Choroid plexus epithelial cell (primary cell): ENCODE results near the gene RBPMS2.

Experiments used
- DNase-seq: peaks from one replicate; pipeline ENCODE4 v3.0.0-alpha.2; 2010; ENCODE audit warnings: low read depth
- H3K4me3 ChIP-seq: 2 replicates; pipeline ENCODE4 v1.5.1; 2011; ENCODE audit warnings: low read depth, mild to moderate bottlenecking, control low read depth, low read length, moderate library complexity
- TF ChIP-seq, protein P1 (sequence below): conservative IDR thresholded peaks from 2 replicates; pipeline ENCODE4 v1.5.1; 2011; ENCODE audit warnings: low read depth, mild to moderate bottlenecking, control low read depth, inconsistent platforms, low read length, moderate library complexity

Gene RBPMS2

DNA sequence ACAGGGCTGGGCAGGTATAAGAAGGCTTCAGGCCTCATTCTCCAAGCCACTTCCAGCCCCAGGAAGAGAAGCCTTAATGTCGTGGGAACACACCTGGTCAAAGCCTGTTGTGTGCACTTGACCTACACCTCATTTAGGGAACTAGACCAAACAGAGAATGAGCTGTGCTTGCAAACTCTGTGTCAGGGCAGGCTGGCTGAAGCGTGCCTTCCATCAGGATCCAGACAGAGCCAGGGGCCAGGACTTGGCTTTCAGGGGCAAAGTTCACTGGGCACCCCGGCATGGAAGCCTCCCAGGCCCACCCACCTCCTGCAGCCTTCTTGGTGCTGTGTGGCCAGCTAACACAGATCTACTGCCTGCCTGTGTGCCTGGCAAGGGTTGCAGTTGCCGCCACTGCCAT is 11.5 kb downstream of the RBPMS2 start:
- H3K4me3 ChIP-seq, result no peak overlapping the region
- TF ChIP-seq, protein P1, sequence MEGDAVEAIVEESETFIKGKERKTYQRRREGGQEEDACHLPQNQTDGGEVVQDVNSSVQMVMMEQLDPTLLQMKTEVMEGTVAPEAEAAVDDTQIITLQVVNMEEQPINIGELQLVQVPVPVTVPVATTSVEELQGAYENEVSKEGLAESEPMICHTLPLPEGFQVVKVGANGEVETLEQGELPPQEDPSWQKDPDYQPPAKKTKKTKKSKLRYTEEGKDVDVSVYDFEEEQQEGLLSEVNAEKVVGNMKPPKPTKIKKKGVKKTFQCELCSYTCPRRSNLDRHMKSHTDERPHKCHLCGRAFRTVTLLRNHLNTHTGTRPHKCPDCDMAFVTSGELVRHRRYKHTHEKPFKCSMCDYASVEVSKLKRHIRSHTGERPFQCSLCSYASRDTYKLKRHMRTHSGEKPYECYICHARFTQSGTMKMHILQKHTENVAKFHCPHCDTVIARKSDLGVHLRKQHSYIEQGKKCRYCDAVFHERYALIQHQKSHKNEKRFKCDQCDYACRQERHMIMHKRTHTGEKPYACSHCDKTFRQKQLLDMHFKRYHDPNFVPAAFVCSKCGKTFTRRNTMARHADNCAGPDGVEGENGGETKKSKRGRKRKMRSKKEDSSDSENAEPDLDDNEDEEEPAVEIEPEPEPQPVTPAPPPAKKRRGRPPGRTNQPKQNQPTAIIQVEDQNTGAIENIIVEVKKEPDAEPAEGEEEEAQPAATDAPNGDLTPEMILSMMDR, result no peak
- DNase-seq, result no peak

DNA sequence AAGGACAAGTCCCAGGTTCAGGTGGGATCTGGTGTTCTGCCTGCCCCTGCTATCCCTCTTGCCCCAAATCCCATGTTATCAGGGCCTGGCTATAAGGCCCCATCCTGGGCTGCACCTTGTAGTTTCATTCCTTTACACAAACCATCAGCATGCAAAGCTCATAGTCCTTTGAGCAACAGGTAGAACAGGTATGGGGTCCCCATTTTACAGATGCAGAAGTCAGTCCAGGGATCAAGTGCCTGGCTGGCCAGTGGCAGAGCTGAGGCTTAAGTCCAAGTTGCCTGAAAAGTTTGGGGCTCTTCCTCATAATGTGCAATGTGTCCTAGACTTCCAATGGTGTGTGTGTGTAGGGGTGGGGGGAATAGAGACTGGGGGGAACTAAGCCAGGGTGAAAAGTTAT is 11.9 kb downstream of the RBPMS2 start:
- DNase-seq, result no peak
- H3K4me3 ChIP-seq, result no peak overlapping the region
- TF ChIP-seq, protein P1, result no peak

DNA sequence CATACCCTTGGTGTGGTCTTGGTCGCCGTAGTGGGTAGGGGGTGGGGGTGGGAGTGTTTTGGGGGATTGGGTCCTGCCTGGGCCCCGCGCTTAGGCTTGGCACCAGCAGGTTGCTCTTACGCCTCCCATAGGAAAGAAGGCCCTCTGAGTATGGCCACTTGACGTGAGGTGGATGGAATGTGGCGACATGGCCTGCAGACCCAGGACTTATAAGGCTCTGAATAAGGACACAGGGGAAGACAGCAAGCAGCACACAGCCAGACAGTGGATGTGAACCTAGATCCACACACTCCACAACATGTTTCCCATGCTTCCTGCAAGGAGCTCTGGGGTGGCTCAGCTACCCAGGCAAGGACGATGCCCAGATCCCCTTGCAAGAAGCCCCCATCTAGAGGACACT is 12.4 kb downstream of the RBPMS2 start:
- H3K4me3 ChIP-seq, result no peak overlapping the region
- DNase-seq, result no peak
- TF ChIP-seq, protein P1, result no peak

DNA sequence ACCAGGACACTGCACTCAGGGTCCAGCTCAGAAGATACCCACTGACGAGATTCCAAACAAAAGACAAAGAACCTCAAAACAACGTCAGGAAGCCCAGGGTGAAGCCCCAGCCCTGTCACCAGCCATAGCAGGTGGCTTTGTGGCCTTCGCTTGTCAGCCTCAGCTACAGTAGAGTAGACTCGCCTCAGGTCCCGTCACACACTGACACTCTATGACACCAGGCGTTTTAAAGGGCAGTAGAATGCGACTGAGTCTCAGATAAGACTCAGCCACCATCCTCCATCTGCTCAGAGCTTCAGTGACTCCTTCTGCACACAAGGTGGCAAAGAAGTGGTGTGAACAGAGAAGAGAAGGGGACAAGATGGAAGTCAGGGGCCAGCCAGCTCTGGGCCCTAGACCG is 12.8 kb downstream of the RBPMS2 start:
- no peak overlapping the region for H3K4me3 ChIP-seq
- TF ChIP-seq, protein P1, result no peak
- no peak for DNase-seq

DNA sequence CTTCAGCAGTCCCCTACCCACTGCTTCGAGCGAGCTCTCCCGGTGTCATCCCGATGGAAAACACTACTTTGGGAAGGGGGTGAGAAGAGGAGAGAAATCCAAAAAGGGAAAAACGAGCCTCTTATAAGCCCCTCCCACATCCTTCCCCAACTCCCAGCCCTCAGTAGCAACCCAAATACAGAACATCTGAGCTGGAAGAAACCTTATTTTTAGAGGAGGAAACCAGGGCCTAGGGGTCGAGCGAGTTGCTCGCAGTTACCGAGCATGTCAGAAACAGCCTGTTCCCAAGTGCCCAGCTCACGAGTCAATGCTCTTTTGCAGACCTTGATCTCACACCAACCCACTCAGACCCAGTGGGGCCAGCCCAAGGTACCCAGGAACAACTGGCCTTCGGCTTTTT is 14.2 kb downstream of the RBPMS2 start:
- TF ChIP-seq, protein P1, result no peak
- H3K4me3 ChIP-seq, result no peak overlapping the region
- DNase-seq, result no peak

DNA sequence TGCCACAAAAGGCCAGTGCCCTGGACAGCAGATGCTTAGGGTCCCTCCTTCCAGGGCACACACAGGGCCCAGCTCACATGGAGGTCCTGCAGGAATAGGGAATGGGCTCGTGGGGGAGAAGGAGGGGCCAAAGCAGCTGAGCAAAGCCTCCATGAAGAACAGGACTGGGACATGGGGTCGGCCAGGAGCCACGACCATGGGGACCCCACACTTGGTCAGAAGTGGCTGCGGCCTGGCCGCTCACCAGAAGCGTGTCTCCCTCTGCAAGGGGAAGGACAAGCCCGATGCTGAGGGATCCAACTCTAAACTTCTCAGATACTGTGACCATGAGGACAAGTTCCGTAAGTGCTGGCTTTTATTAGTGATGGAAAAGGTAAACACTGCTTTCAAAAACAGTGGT is 15.3 kb downstream of the RBPMS2 start:
- DNase-seq, result no peak
- TF ChIP-seq, protein P1, result no peak
- H3K4me3 ChIP-seq, result no peak overlapping the region

DNA sequence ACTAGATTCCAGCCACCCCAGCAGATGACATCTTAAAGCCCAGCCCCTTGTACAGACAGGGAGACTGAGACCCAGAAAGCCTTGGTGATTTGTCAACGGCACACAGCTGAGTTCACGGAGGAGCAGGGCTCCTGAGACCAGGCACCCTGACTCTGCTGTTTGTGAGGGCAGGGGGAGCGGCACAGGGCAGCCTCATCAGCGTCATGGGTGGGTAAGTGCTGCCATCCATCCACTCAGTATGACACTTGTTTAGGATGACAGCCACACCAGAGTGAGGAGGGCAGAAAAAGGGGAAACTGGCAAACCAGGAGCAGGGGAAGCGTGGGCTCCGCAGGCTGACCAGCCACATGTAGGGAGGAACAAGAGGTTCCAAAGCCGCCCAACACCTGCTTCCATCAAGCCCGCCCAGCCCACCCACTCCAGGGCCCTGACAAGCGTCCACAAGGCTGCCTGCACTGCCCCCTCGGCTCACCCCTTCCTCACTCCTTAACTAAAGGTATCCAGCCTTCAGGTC is 19.9 kb downstream of the RBPMS2 start:
- DNase-seq, result no peak
- TF ChIP-seq, protein P1, result no peak
- H3K4me3 ChIP-seq, result no peak overlapping the region
